ENCODE results near the gene ATP2A3.

GRCh38 chr17:3928406-3928805, 35.8 kb downstream of the ATP2A3 start:
- no peak for TF ChIP-seq FOXP2 (optimal IDR thresholded peaks at IDR 0.05; ENCODE audit: borderline replicate concordance, extremely low read depth, extremely low read length, insufficient read depth)
- no peak for TF ChIP-seq TAF1 (IDR thresholded peaks at IDR 0.05; ENCODE audit: borderline replicate concordance, insufficient read depth, low read length)
- TF ChIP-seq REST (IDR thresholded peaks at IDR 0.05; ENCODE audit: insufficient read depth in 1 of 2, low read depth in 2 of 2, low read length in 2 of 2): no peak
- no peak for TF ChIP-seq POLR2AphosphoS5 (IDR thresholded peaks at IDR 0.05; ENCODE audit: low read depth, low read length)

Data from PFSK-1 (cell line).